NCI-H1436 treated with DMSO at 0.1 percent for 48 hours (cell line): ENCODE measurements around the gene AMER3.
"Not testable (repeated sequence)": the region's sequence is repeated elsewhere in the genome, so short reads cannot be mapped to it uniquely, and the experiment has no call there.

Experiments
- DNase-seq: peaks from one replicate; lab custom pipeline; 2025; lab: John Stamatoyannopoulos, UW

Gene AMER3, protein sequence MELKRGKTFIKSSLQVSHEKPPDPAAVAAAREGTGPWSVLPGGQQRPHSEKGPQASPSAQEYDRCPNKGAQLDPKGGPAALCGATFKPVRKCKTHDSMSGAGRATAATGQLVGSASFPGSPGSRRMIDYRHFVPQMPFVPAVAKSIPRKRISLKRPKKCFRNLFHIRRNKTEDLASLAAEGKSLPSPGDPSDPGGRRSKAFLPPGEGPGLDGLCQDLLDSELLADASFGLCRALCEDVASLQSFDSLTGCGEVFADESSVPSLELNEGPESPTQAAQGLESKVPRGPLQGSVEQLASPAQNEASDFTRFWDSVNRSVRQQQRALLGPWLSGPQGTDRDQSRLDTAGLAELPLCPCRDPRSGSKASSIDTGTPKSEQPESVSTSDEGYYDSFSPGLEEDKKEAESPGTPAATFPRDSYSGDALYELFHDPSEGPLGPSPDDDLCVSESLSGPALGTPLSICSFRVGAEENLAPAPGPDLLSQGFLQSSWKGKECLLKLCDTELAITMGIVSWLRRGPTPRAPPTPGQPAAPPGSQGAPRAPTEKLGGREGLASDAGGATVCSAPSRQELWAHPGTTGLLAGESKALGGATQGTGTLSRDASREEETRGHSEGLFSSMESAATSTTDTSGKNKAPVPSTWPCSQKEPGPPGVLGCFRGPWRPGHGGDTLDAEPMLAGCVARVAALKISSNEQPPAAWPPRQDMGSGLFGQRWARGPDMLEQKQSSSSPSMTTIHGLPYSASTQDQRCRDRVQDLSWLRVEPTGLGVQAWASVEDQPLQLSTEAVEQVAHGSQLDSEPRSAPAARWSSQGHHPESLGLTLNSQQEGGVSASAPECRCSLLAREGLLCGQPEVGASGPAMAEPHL

DNA sequence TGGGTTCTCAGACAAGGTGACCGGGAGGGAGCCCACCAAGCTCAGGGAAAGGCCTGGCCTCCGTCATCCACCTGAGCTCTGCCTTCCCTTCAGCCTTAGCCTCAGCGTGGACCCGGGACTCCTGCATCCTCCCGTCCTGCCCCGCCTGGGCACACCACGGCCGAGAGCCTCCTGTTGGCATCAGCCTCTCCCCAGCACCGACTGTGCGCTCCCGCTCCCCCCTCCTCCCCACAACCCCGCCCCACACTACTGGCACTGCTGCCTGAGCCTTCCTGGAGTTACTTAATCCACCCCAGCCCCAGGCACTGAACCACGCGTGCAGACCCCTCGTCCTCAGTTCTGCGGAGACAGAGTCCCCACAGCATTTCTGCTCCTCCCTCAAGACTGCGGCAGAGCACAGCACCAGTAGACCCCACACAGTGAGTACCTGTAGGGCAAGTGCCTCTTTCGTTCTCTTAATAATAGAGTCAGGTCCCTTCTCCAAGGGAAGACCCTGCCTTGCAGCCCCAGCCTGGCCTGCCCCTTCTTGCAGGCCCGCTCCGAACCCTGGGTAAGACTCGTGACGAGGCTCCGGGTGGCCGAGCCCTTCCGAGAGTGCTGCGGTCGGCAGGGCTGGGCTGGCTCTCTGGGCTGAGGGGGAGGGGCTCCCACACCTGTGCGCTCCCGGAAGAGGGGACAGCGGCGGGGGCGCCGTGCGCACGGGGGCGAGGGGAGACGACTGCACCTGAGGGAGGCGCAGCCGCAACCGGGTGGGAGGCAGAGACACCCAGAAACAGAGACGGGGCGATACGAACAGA is at the start of gene AMER3:
TSS of gene AMER3 (plus strand) at position 285 of the 797 bp plus-strand sequence. CDS start 6,533 bp downstream, outside the sequence.
- DNase-seq: no peak

DNA sequence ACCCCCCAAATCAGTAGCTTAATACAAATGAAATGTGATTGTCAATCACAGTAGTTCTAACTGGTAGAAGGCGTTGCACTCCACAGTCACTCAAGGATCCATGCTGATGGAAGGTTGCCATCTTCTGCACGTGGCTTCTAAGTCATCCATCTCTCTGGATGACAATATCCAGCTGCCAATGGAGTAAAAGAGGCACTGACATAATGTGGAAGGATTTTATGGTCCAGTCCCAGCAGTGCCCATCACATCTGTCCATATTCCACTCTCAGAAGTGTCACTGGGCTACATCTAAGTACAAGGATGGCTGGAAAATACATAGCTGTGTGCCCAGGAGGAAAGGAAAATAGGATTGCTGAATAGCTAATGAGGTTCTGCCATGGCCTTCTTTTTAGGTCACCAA is 40.5 kb upstream of the AMER3 start:
- DNase-seq: not testable (repeated sequence)

DNA sequence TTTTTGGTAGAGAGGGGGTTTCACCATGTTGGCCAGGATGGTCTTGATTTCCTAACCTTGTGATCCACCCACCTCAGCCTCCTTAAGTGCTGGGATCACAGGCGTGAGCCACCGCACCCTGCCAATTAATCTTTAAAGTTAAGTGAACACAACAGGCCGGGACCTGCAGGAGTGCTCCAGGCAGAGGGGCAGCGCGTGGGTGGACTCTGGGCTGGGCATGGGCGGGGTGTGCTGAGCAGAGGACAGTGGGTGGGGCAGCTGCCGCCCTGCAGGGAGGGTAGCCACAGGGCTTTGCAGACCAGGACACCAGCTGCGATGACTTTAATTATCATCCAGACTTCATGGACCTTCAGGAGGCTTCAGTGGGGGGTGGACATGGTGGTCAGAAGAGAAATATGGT is 35.3 kb upstream of the AMER3 start:
- DNase-seq: no peak

DNA sequence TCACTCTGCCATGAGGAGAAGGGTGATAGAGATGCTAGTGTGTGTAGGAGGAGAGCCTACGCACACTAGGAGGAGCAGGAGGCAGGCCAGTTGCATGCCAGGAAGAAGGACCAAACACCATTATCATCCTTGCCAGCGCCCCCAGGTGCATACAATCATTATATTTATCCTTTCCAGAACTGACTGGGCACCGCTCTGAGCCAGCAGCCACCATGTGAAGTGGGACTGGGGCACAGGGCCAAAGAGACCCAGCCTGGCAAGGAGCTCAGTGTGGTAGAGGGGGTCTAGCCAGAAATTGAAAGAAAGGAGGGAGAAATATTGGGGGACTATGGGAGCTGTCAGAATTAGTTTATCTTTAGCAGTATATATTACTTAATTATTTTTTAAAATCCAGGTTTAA is 34.8 kb upstream of the AMER3 start:
- DNase-seq: no peak

DNA sequence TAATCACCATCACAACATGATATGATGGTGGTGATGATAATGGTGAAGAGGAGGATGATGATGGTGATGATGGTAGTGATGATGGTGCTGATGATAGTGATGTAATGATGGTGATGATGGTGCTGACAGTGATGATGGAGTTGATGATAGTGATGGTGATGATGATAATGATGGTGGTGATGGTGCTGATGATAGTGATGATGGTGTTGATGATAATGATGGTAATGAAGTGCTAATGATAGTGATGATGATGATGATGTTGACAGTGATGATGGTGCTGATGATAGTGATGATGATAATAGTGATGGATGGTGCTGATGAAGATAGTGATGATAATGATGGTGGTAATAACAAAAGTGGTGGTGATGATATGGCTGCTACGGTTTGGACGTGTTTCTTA is 30.9 kb upstream of the AMER3 start:
- DNase-seq: no peak

DNA sequence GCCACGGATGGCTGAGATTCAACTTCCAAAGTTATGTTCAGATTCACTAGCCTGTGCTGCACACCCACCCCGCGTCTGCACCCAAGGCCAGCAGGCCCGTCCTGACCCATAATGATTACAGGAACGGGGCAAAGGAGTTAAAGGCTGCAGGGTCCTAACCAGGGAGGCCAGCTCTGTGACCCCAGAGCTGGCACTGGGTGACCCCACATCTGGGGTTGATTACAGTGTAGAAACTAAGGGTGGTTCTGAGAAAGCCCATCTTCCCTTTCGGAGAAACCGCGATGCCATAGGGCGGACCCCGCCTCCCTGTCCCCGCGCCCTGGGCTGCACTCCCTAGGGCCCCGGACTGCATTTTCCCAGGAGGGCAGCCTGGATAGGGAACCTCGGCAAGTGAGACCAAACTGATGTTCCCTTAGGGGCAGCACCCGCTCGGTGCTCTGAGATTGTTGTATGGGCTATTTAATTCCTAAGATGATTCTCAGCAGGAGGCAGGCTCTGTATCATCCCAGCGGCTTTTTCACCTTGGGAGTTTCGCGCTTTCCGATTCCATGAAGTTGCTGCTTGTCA is 28.6 kb upstream of the AMER3 start:
- no peak for DNase-seq

DNA sequence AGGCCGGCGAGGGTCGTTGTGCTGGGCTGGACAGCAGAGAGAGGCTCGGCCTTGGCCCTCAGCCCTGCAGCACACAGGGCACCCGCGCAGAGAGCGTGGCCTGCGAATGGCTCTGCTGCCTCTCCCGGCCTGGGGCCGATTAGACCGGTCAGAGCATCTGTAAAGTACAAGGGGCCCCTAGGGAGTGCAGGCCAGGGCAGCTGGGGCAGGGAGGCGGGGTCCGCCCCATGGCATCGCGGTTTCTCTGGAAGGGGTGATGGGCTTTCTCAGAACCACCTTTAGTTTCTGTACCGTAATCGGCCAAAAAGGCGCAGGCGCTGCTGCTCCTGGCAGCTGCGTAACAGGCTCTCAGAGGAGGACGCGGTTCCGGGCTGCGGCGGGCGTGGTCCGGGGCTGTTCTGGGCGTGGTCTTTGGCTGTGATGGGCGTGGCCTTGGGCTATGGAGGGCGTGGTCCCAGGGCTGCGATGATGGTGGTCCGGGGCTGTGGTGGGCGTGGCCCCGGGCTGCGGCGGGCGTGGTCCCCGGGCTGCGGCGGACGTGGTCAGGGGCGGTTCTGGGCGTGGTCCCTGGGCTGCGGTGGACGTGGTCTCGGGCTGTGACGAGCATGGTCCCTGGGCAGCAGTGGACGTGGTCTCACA is 27.9 kb upstream of the AMER3 start:
- peak; percentile 27 for DNase-seq

DNA sequence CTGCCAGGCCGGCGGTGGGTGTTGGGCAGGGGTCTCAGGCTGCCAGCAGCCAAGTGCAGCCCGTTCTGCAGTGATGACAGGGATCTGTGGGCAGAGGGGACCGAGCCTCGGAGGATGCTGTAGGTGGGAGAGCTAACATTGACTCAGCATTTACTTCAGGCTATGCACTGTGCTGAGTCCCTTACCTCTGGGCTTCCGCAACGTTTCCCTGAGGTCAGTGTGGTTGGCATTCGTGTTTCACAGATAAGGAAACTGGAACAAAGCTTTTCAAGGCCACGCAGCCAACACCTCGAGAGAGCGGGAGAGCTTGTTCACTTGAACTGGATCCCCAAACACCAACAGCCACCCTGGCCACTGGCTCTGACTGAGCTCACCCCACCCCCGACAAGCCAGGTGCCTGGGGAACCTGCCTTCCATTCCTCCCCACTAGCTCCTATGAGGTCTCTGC is 27.3 kb upstream of the AMER3 start:
- DNase-seq: no peak

DNA sequence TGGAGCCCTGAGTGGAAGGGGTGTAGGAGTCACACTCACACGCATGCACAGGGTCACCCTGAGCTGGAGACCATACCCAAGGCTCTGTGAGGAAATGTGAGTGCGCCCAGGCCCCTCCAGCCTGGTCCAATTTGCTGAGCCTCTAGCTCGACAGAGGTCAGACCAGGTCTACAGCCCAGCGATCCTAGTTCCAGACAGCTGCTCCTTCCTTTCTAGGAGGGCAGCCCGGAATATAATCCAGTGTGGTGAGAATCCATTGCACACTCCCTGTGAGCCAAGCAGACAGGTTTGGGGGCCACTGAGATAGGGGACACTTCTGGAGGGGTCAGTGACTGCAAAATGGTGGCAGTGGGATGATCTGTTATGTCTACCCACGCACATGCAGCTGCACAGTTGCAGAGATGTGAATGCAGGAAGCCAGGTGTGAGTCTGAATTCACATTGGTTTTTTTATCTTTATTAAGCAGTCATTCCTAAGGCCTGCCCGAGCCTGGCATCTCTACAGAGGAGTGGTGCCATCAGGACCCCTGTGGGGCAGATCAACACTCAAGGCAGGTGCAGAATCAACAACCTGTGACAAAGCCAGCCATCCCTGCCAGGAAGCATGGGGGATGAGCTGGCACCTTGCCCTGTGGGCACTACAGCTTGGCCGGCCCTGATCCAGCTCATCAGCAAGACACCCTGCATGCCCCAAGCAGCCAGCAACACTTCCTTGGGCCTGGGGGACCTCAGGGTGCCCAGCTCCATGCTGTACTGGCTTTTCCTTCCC is 26.6 kb upstream of the AMER3 start, which contains the start of gene GPR148:
TSS of gene GPR148 (plus strand) at position 522 of the 768 bp plus-strand sequence. CDS start at position 604, 82 bp downstream.
- no peak for DNase-seq

DNA sequence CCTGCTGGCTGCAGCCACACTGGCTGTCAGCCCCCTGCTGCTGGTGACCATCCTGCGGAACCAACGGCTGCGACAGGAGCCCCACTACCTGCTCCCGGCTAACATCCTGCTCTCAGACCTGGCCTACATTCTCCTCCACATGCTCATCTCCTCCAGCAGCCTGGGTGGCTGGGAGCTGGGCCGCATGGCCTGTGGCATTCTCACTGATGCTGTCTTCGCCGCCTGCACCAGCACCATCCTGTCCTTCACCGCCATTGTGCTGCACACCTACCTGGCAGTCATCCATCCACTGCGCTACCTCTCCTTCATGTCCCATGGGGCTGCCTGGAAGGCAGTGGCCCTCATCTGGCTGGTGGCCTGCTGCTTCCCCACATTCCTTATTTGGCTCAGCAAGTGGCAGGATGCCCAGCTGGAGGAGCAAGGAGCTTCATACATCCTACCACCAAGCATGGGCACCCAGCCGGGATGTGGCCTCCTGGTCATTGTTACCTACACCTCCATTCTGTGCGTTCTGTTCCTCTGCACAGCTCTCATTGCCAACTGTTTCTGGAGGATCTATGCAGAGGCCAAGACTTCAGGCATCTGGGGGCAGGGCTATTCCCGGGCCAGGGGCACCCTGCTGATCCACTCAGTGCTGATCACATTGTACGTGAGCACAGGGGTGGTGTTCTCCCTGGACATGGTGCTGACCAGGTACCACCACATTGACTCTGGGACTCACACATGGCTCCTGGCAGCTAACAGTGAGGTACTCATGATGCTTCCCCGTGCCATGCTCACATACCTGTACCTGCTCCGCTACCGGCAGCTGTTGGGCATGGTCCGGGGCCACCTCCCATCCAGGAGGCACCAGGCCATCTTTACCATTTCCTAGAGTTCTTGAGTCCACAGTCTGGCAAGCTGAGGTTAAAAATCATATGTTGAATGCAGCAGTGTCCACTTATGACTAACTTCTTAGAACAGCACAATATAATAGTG is 25.7 kb upstream of the AMER3 start:
- no peak for DNase-seq

DNA sequence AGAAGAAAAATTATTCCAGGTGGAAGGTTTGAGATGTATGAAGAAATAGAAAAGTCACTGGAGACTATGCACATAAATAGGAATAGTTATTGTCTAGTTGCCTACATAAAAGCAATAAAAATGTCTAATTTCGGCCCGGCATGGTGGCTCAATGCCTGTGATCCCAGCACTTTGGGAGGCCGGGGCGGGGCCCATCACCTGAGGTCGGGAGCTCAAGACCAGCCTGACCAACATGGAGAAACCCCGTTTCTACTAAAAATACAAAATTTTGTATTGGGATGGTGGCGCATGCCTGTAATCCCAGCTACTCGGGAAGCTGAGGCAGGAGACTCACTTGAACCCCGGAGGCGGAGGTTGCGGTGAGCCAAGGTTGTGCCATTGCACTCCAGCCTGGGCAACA is 23.1 kb upstream of the AMER3 start:
- not testable (repeated sequence) for DNase-seq

DNA sequence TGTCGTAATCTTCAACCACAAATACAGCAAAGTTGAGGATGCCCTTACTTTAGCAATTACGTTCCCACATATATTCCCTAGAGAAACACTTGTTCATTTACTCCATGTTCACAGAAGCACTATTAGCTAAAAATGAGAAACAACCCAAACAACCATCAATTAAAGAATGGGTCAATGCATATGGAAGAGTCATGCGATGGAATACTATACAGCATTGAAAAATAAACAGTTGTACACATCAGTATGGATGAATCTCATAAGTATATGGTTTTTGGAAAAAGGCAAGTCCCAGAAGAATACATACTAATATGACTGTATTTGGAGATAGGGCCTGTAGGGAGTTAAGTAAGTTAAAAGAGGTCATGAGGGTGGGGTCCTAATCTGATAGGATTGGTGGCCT is 20.1 kb upstream of the AMER3 start:
- DNase-seq: no peak

DNA sequence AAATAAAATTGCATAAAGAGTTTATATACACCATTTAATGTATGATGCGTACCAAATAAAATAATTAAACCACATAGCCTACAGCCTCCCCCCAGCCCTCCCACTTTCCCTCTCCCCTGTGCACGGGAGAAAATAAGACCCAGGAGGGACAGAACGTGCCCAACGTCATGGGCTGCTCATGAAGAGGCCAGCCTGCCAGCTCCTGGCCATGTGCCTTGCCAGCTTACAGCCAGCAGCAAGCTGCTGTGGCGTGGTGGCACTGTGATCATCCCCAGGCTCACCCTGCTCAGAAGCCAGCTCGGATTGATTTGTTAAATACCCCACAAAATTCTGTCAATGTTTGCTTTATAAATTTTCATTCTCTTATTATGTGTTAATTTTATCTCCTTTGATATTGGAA is 18.9 kb upstream of the AMER3 start:
- DNase-seq: no peak

DNA sequence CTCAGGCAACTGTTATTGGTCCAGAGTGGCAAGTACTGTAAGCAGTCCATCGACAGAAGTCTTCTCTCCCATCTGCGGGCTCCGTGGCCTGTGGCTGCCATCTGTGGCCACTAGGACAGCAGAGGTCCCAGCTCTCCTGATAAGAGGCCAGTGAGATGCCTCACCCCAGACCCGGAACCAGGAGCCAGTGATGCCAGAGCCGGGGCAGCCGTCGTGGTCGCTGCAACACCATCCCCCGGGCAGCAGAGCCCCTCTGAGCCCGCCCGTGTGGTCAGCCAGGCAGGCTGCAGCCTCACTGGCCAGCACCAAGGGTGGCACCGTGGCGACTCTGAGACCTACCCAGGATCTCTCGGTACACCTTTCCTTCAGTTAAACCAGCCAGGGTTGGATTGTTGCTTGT is 17.7 kb upstream of the AMER3 start:
- no peak for DNase-seq

DNA sequence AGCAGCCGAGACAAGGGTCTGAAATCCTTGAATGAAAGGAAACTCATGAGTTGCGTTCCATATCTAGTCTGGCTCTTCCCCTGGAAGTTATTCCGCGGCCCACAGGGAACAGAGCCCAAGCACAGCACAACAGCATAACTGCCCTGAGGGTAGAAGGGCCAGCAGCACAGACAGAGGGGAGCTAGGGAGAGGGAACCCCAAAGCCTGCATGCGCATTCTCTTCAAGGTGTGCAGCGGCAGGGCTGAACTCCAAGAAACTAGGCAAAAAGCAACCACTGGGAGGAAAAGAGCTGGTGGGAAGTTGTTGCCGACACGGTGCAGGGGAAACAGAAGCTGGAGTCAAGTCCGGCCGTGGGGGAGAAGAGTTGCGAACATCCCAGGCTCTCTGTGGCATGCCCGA is 14.7 kb upstream of the AMER3 start:
- DNase-seq: no peak

DNA sequence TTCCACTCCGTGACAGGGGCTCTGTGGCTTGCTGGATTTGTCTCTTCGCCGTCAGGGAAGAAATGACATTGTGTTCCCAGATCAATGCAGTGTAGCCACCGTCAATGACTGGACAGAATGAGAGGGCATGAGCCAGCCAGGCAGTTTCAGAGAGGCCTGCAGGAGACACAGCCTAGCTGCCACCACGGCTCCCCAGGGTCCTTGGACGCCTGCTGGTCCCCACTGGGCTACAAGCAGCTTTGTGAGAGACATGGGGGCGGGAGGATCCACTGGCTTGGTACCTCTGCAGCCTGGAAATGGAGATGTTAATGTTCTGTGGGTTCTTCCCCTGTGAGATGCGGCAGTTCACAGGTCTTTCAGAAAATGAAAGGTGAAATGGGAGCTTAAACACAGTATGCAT is 12.1 kb upstream of the AMER3 start:
- DNase-seq: no peak

DNA sequence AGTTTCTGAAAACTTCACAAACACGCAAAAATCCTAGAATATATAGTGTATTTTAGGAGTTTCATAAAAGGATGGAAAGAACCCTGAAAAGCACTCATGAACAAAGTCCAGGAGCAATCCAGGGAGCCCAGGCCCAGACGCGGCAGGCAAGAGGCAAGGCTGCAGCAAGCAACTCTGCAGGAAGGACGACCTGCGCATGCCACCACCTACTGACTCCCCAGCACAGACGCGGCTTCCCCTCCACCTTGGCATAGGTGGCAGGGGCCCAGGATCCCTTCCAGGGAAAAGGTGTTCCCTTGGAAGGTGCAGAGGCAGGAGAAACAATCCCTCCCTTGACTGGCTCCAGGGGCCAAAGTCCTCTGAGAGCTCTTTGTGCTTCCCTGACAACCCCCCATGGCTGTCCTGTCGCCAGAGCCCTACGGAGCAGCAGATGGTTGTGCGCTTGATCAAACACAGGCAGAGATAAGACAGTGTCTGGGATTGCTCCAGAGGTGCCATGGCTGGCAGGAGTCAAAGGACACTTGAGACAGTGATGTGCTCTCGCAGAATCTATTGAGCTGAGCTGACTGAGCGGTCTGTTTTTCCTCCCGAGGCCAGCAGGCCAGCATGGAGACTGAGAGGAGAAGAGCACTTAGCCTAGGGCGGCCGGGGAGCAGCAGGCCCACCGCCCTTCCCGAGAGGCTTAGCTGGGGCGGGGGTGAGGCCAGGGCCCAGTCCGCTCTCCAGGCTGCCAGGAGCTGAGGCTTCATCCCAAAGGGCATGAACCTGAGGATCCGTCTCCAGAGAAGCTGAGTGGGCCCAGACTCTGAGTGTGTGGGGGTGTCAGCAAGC is 10.8 kb upstream of the AMER3 start:
- no peak for DNase-seq

DNA sequence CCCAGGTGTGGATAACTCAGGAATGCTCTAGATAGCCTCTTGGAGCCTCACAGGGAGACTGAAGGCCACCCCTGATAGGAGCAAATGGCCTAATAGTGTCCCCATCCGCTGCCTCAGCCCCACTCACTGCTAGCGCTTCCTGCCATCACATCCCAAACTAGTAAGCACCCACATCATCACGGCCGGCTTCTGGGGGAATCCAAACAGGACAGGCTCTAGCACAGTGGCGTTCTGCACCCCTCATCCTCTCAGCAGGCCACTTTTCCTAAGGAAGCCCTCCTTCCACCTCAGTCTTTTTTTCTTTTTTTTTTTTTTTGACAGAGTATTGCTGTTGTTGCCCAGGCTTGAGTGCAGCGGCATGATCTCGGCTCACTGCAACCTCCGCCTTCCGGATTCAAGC is 6.3 kb upstream of the AMER3 start:
- no peak for DNase-seq
